IMR-90 (cell line): Measurements from ENCODE around the gene ZNF514. TPM values are rescaled to one million over a fixed set of nuclear protein-coding genes. Genes with fewer than 3 reads are reported as not detected.

Experiments
- ATAC-seq: fragments of 200-7000 bp; cut with Tn5 transposase; 2 replicates; pipeline ENCODE4 v1.9.1; 2020; ENCODE audit warnings: low read depth, mild to moderate bottlenecking, moderate library complexity
- BruUV-seq: library from RNA; stranded (reverse); fragments of 400-500 nt; replicated peaks from 2 replicates; lab custom pipeline; 2021; lab: Mats Ljungman, UMichigan
- CTCF ChIA-PET: fragments of 300-600 bp; formaldehyde crosslinking; extraction: SDS; loops from one replicate; lab custom pipeline; 2021; ENCODE audit warnings: antibody characterized with exemption; lab: Yijun Ruan, JAX
- POLR2A ChIA-PET: fragments of 300-600 bp; sonication (Branson Sonifier 250); formaldehyde crosslinking; loops from one replicate; lab custom pipeline; 2022; ENCODE audit warnings: antibody characterized with exemption; ENCODE audit not compliant: unreplicated experiment; lab: Charles Lee
- DNase-seq: peaks from one replicate; pipeline ENCODE4 v3.0.0; 2013
- H2AFZ ChIP-seq: replicated peaks from 2 replicates; pipeline ENCODE3; 2013; ENCODE audit warnings: low read length, mild to moderate bottlenecking; ENCODE audit not compliant: poor library complexity
- H2AK5ac ChIP-seq: 2 replicates; pipeline ENCODE4 v1.6.1; 2013; ENCODE audit warnings: low read depth, low read length, inconsistent platforms
- H2AK9ac ChIP-seq: replicated peaks from 2 replicates; pipeline ENCODE3; 2013; ENCODE audit warnings: mild to moderate bottlenecking, low read depth, low read length, moderate library complexity; ENCODE audit not compliant: poor library complexity
- H2BK120ac ChIP-seq: 2 replicates; pipeline ENCODE4 v1.6.1; 2013; ENCODE audit warnings: low read depth, low read length, inconsistent platforms
- H2BK15ac ChIP-seq: 3 replicates; pipeline ENCODE4 v1.6.1; 2013; ENCODE audit warnings: low read depth, low read length, inconsistent platforms
- H2BK20ac ChIP-seq: 2 replicates; pipeline ENCODE4 v1.6.1; 2013; ENCODE audit warnings: low read depth, mild to moderate bottlenecking, inconsistent platforms, low read length, moderate library complexity
- H2BK5ac ChIP-seq: 2 replicates; pipeline ENCODE4 v1.6.1; 2013; ENCODE audit warnings: mild to moderate bottlenecking, low read depth, low read length, inconsistent platforms; ENCODE audit not compliant: poor library complexity, severe bottlenecking
- H3K14ac ChIP-seq: replicated peaks from 2 replicates; pipeline ENCODE4 v1.6.1; 2013; ENCODE audit warnings: low read depth, low read length, inconsistent platforms
- H3K18ac ChIP-seq: 2 replicates; pipeline ENCODE4 v1.6.1; 2013; ENCODE audit warnings: low read depth, low read length, control low read depth
- H3K23ac ChIP-seq: 2 replicates; pipeline ENCODE4 v1.6.1; 2013; ENCODE audit warnings: low read depth, low read length, inconsistent platforms
- H3K27ac ChIP-seq: 2 replicates; pipeline ENCODE4 v1.5.1; 2013; ENCODE audit warnings: mild to moderate bottlenecking, control low read depth, low read length; ENCODE audit not compliant: insufficient read depth
- H3K27me3 ChIP-seq: 2 replicates; pipeline ENCODE4 v1.6.1; 2013; ENCODE audit warnings: low read length; ENCODE audit not compliant: control insufficient read depth, insufficient read depth
- H3K36me3 ChIP-seq: 2 replicates; pipeline ENCODE4 v1.6.1; 2013; ENCODE audit warnings: low read length, mixed read lengths; ENCODE audit not compliant: control insufficient read depth, insufficient read depth
- H3K4ac ChIP-seq: 2 replicates; pipeline ENCODE4 v1.6.1; 2013; ENCODE audit warnings: low read depth, low read length, inconsistent platforms
- H3K4me1 ChIP-seq: 2 replicates; pipeline ENCODE4 v1.6.1; 2013; ENCODE audit warnings: low read length, mixed read lengths; ENCODE audit not compliant: control insufficient read depth, insufficient read depth
- H3K4me2 ChIP-seq: 2 replicates; pipeline ENCODE4 v1.6.1; 2013; ENCODE audit warnings: low read depth, mild to moderate bottlenecking, control low read depth, low read length, moderate library complexity
- H3K4me3 ChIP-seq: 2 replicates; pipeline ENCODE4 v1.5.1; 2013; ENCODE audit warnings: low read depth, mild to moderate bottlenecking, control low read depth, low read length, moderate library complexity; ENCODE audit not compliant: insufficient read depth
- H3K56ac ChIP-seq: 2 replicates; pipeline ENCODE4 v1.6.1; 2013; ENCODE audit warnings: low read length, inconsistent platforms; ENCODE audit not compliant: insufficient read depth; ENCODE audit errors: extremely low read depth
- H3K79me1 ChIP-seq, 2 experiments: 2 replicates each; pipeline ENCODE4 v1.6.1; 2013; ENCODE audit warnings: low read length in 2 of 2, inconsistent platforms in 1 of 2, low read depth in 1 of 2
- H3K9ac ChIP-seq: 2 replicates; pipeline ENCODE4 v1.6.1; 2013; ENCODE audit warnings: low read depth, low read length, control low read depth
- H3K9me1 ChIP-seq: 2 replicates; pipeline ENCODE4 v1.6.1; 2013; ENCODE audit warnings: low read length, inconsistent platforms; ENCODE audit not compliant: insufficient read depth
- H3K9me3 ChIP-seq: 2 replicates; pipeline ENCODE4 v1.6.1; 2013; ENCODE audit warnings: low read length; ENCODE audit not compliant: control insufficient read depth, insufficient read depth
- H4K20me1 ChIP-seq: 2 replicates; pipeline ENCODE4 v1.6.1; 2013; ENCODE audit warnings: low read length, inconsistent platforms; ENCODE audit not compliant: insufficient read depth
- H4K5ac ChIP-seq: 2 replicates; pipeline ENCODE4 v1.6.1; 2013; ENCODE audit warnings: mild to moderate bottlenecking, low read depth, low read length, control low read depth
- H4K8ac ChIP-seq, 2 experiments: 2 replicates each; pipeline ENCODE4 v1.6.1; 2013; ENCODE audit warnings: low read depth in 2 of 2, low read length in 2 of 2, control low read depth in 1 of 2, inconsistent platforms in 1 of 2
- H4K91ac ChIP-seq: 2 replicates; pipeline ENCODE4 v1.6.1; 2013; ENCODE audit warnings: low read depth, low read length, inconsistent platforms; ENCODE audit not compliant: insufficient read depth
- FOS ChIP-seq: fragments of 150-350 bp; IDR thresholded peaks from 2 replicates; pipeline ENCODE4 v1.6.1; 2016; ENCODE audit warnings: low read depth, low read length
- NFE2L2 ChIP-seq: fragments of 150-350 bp; IDR thresholded peaks from 2 replicates; pipeline ENCODE4 v1.6.1; 2016; ENCODE audit warnings: low read depth, mild to moderate bottlenecking, low read length
- RAD21 ChIP-seq: IDR thresholded peaks from 2 replicates; pipeline ENCODE4 v1.6.1; 2012; ENCODE audit warnings: low read length, improper control_type of control experiment
- RFX5 ChIP-seq: IDR thresholded peaks from 2 replicates; pipeline ENCODE4 v1.8.0; 2012; ENCODE audit warnings: low read depth, mild to moderate bottlenecking, low read length, moderate library complexity
- SMC3 ChIP-seq: fragments of 150-350 bp; IDR thresholded peaks from 2 replicates; pipeline ENCODE4 v1.6.1; 2016; ENCODE audit warnings: low read depth, mild to moderate bottlenecking, antibody characterized with exemption, low read length, moderate library complexity
- WGBS, 2 experiments: methylation state at CpG; one replicate each; pipeline versions ENCODE4 v1.1.5 to v1.1.7; 2013; ENCODE audit warnings: missing lambda C conversion rate in 2 of 2; ENCODE audit not compliant: insufficient read length in 1 of 2; ENCODE audit errors: extremely low coverage in 2 of 2; 5-methylcytosine and 5-hydroxymethylcytosine counted together
- dilution Hi-C: fragments of 300-500 bp; cut with HindIII; formaldehyde crosslinking; loops from one replicate; pipeline ENCODE4 v1.14.3; 2018; ENCODE audit warnings: low sequenced_read_pairs; ENCODE audit not compliant: unreplicated experiment
- in situ Hi-C: fragments of 300-500 bp; cut with MboI; formaldehyde crosslinking; loops from 3 replicates; pipeline ENCODE4 v1.14.3; 2019; ENCODE audit warnings: low sequenced_read_pairs, inconsistent platforms, mixed read lengths
- intact Hi-C: fragments of 100-400 bp; cut with micrococcal nuclease; formaldehyde crosslinking; loops from 2 replicates; pipeline ENCODE4 v1.10.0; 2022
- polyA plus RNA-seq, 3 experiments: library from polyadenylated mRNA; depleted of rRNA; stranded (reverse); fragments of >200 nt; gene quantifications; 2 replicates each; pipeline ENCODE4 v1.2.3, GENCODE V29; 2012; ENCODE audit warnings: low replicate concordance in 1 of 3
- total RNA-seq: library from RNA; depleted of rRNA; stranded (reverse); fragments of >200 nt; gene quantifications from 2 replicates; pipeline ENCODE4 v1.2.3, GENCODE V29; 2012
- TF ChIP-seq, protein P1 (sequence below): fragments of 150-350 bp; IDR thresholded peaks from 2 replicates; pipeline ENCODE4 v1.6.1; 2017; ENCODE audit warnings: mild to moderate bottlenecking, antibody characterized with exemption, low read length, low read depth

The ZNF514 gene
- total and polyA plus RNA-seq, 2 of the 4 experiments (the other 2 are of a cell fraction) = 5.3 to 6.5 TPM

DNA sequence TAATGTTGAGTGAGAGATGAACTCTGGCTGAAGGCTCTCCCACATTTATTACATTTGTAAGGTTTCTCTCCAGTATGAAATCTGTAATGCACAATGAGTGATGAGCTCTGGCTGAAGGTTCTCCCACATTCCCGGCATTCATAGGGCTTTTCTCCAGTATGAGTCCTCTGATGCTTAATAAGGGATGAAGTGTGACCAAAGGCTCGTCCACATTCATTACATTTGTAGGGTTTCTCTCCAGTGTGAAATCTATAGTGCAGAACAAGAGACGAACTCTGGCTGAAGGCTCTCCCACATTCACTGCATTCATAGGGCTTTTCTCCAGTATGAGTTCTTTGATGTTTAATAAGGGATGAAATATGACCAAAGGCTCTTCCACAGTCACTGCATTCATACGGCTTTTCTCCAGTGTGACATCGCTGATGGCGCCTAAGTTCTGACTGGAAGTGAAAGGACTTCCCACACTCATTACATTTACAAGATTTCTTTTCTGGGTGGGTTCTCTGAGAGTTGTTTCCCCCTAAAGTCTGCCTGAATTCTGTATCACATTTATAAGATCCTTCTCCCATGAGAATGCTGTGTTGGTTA is 10.2 kb downstream of the ZNF514 start:
- Histone ChIP-seq H3K27ac (no peak overlapping the region), H3K27me3 (no peaks in the 10 kb centered on the region), H3K18ac (no peak overlapping the region), H4K91ac (no peak overlapping the region), H2AK9ac (no peak overlapping the region), H3K56ac (no peak overlapping the region), H2AFZ (no peak overlapping the region), H2BK15ac (no peak overlapping the region), H3K36me3 (peaks cover 52% of the 10 kb centered on the region), H2BK5ac (no peak overlapping the region), H3K9me3 (peaks cover 85% of the 10 kb centered on the region), H2AK5ac (no peak overlapping the region), H3K9me1 (no peaks in the 10 kb centered on the region), H4K20me1 (no peaks in the 10 kb centered on the region), H3K9ac (no peak overlapping the region), H3K4me3 (no peak overlapping the region), H2BK120ac (no peak overlapping the region), H2BK20ac (no peak overlapping the region), H3K14ac (no peak overlapping the region), H3K4me1 (no peaks in the 10 kb centered on the region), H4K8ac (no peak overlapping the region), H3K4me2 (no peak overlapping the region), H4K5ac (no peak overlapping the region), H3K4ac (no peak overlapping the region), H3K23ac (no peak overlapping the region), H3K79me1 (no peaks in the 10 kb centered on the region; a peak in 1 of 4 replicates)
- in situ Hi-C loops = no loop called here
- POLR2A ChIA-PET = no interaction called here
- TF ChIP-seq NFE2L2 = no peak
- TF ChIP-seq, protein P1, sequence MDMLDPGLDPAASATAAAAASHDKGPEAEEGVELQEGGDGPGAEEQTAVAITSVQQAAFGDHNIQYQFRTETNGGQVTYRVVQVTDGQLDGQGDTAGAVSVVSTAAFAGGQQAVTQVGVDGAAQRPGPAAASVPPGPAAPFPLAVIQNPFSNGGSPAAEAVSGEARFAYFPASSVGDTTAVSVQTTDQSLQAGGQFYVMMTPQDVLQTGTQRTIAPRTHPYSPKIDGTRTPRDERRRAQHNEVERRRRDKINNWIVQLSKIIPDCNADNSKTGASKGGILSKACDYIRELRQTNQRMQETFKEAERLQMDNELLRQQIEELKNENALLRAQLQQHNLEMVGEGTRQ = no peak
- no peak for TF ChIP-seq RAD21
- TF ChIP-seq RFX5 = no peak
- TF ChIP-seq SMC3 = no peak
- TF ChIP-seq FOS = no peak
- TSS peak; percentile 36 for BruUV-seq
- CTCF ChIA-PET = interaction anchor here (1.1 kb wide), 1 partner anchor 64 kb away, joined by 3 read pairs; no protein-coding TSS in a partner anchor
- intact Hi-C loops = no loop called here
- no peak for DNase-seq
- no peak for ATAC-seq
- WGBS, 2 experiments = no CpG with 5 or more reads among the region's 6 CpGs
- dilution Hi-C loops = no loop called here
